GM18508 (cell line): ENCODE data around the gene YIPF1.
"Not testable (repeated sequence)": the region's sequence is repeated elsewhere in the genome, so short reads cannot be mapped to it uniquely, and the experiment has no call there.

Source experiments
- ATAC-seq: cut with Tn5 transposase; IDR thresholded peaks from one replicate; pipeline ENCODE4 v1.9.1; 2021; ENCODE audit warnings: moderate number of reproducible peaks; ENCODE audit not compliant: insufficient read depth, unreplicated experiment

The YIPF1 gene

GRCh38 chr1:53850082-53850673 is 39.4 kb downstream of the YIPF1 start:
- ATAC-seq, result no peak

GRCh38 chr1:53847980-53848379 is 41.6 kb downstream of the YIPF1 start:
- ATAC-seq, result no peak

GRCh38 chr1:53842347-53842746 is 47.2 kb downstream of the YIPF1 start:
- no peak for ATAC-seq

GRCh38 chr1:53838654-53838974 is 51.0 kb downstream of the YIPF1 start:
- ATAC-seq, result no peak

- ATAC-seq, result peak; percentile 76
Observed at GRCh38 chr1:53837924-53838653, 51.5 kb downstream of the YIPF1 start, which contains the start of gene NDC1. Gene NDC1, minus strand, starts transcription at chr1:53838296. Its CDS starts 35 bp downstream, at chr1:53838261.

- ATAC-seq, result no peak
Observed at GRCh38 chr1:53837646-53837923, 52.0 kb downstream of the YIPF1 start.

GRCh38 chr1:53835491-53835890 is 54.1 kb downstream of the YIPF1 start:
- ATAC-seq, result no peak

- ATAC-seq, result no peak
Observed at GRCh38 chr1:53834776-53835175, 54.8 kb downstream of the YIPF1 start.

- ATAC-seq, result no peak
Observed at GRCh38 chr1:53833393-53833792, 56.2 kb downstream of the YIPF1 start.

GRCh38 chr1:53826367-53826766 is 63.2 kb downstream of the YIPF1 start:
- no peak for ATAC-seq

- ATAC-seq, result no peak
Observed at GRCh38 chr1:53825306-53825705, 64.3 kb downstream of the YIPF1 start.

- ATAC-seq, result no peak
Observed at GRCh38 chr1:53822931-53823330, 66.7 kb downstream of the YIPF1 start.

- no peak for ATAC-seq
Observed at GRCh38 chr1:53821380-53821779, 68.2 kb downstream of the YIPF1 start.

- ATAC-seq, result no peak
Observed at GRCh38 chr1:53819387-53819786, 70.2 kb downstream of the YIPF1 start.

- not testable (repeated sequence) for ATAC-seq
Observed at GRCh38 chr1:53816584-53816983, 73.0 kb downstream of the YIPF1 start.

GRCh38 chr1:53815484-53815883 is 74.1 kb downstream of the YIPF1 start:
- not testable (repeated sequence) for ATAC-seq

- ATAC-seq, result no peak
Observed at GRCh38 chr1:53811414-53811851, 78.2 kb downstream of the YIPF1 start.

GRCh38 chr1:53810497-53810896 is 79.1 kb downstream of the YIPF1 start:
- no peak for ATAC-seq

GRCh38 chr1:53810007-53810406 is 79.6 kb downstream of the YIPF1 start:
- ATAC-seq, result no peak

- ATAC-seq, result no peak
Observed at GRCh38 chr1:53807916-53808315, 81.7 kb downstream of the YIPF1 start.

GRCh38 chr1:53804791-53805505 is 84.6 kb downstream of the YIPF1 start:
- no peak for ATAC-seq

GRCh38 chr1:53804181-53804580 is 85.4 kb downstream of the YIPF1 start:
- ATAC-seq, result no peak
